Neural cell (in vitro differentiated cells): ENCODE data around the gene RABGAP1L.

Experiments
- EZH2 ChIP-seq: fragments of 200-600, 300-800 bp; shearing (Covaris generic), sonication (generic); IDR thresholded peaks from 2 replicates; pipeline ENCODE4 v1.6.1; 2014; ENCODE audit warnings: antibody characterized with exemption, low read length, borderline replicate concordance, mild to moderate bottlenecking; ENCODE audit not compliant: insufficient read depth, poor library complexity, severe bottlenecking
- POLR2AphosphoS5 ChIP-seq: IDR thresholded peaks from 2 replicates; pipeline ENCODE4 v1.6.1; 2012

DNA sequence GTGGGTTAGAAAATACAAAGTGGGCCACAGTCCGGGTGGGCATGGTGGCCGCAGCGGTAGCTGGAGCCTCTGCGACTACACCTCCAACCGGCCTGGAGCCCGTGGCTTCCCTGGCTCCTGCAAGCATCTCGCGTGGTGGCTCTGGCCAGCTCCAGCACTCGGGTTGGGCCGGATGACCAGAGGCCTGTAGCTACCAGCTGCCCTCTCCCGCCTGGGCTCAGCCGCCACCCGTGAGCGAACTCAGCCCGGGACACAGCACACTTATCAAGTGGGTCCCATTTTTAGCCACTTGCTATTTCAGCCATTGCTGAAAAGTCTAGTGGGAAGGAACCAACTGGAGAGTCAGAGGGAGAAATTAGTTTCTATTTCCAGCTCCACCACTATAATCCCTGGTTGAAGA lies 732.7 kb downstream of the RABGAP1L start:
- TF ChIP-seq EZH2 (no peak), POLR2AphosphoS5 (no peak)
